HCT116 (cell line): Measurements from ENCODE around the gene TMEM117.

ENCODE experiments used
- CEBPB ChIP-seq: IDR thresholded peaks from 2 replicates; pipeline ENCODE4 v1.6.1; 2012; ENCODE audit warnings: low read depth
- ELF1 ChIP-seq: IDR thresholded peaks from 2 replicates; pipeline ENCODE4 v1.6.1; 2012; ENCODE audit warnings: low read depth, borderline replicate concordance
- EZH2 ChIP-seq: fragments of 200-600 bp; sonication (generic); IDR thresholded peaks from 2 replicates; pipeline ENCODE4 v1.6.1; 2017; ENCODE audit warnings: antibody characterized with exemption, mixed run types
- EZH2phosphoT487 ChIP-seq: fragments of 200-600 bp; IDR thresholded peaks from 2 replicates; pipeline ENCODE4 v1.6.1; 2018; ENCODE audit warnings: antibody characterized with exemption, borderline replicate concordance
- FOSL1 ChIP-seq: IDR thresholded peaks from 2 replicates; pipeline ENCODE4 v1.6.1; 2012; ENCODE audit warnings: low read depth
- POLR2A ChIP-seq: IDR thresholded peaks from 2 replicates; pipeline ENCODE4 v1.7.0; 2011; ENCODE audit warnings: borderline replicate concordance; ENCODE audit not compliant: insufficient read depth, insufficient read length; ENCODE audit errors: extremely low read depth
- RAD21 ChIP-seq: IDR thresholded peaks from 2 replicates; pipeline ENCODE4 v1.6.1; 2012; ENCODE audit warnings: low read depth, mild to moderate bottlenecking
- YY1 ChIP-seq: IDR thresholded peaks from 2 replicates; pipeline ENCODE4 v1.6.1; 2011; ENCODE audit warnings: low read length, low read depth, moderate library complexity, mild to moderate bottlenecking; ENCODE audit not compliant: insufficient replicate concordance; ENCODE audit errors: extremely low read depth
- ZNF274 ChIP-seq: fragments of 200-500 bp; sonication (Bioruptor generic); IDR thresholded peaks from 2 replicates; pipeline ENCODE4 v1.6.1; 2014; ENCODE audit warnings: mild to moderate bottlenecking, low read depth, low read length, inconsistent platforms
- TF ChIP-seq, protein P1 (sequence below), 3 experiments: fragments of 200-600 bp in 1 of 3; sonication (generic) in 1 of 3; IDR thresholded peaks in 2 of 3; conservative IDR thresholded peaks in 1 of 3; 2 replicates each; pipeline ENCODE4 v1.5.1; 2012 to 2017; ENCODE audit warnings: low read depth in 2 of 3, low read length in 2 of 3, antibody characterized with exemption in 1 of 3, borderline replicate concordance in 1 of 3, control low read depth in 1 of 3, mild to moderate bottlenecking in 1 of 3, mixed read lengths in 1 of 3, mixed run types in 1 of 3, moderate library complexity in 1 of 3; ENCODE audit not compliant: insufficient read depth in 1 of 3
- TF ChIP-seq, protein P2 (sequence below): IDR thresholded peaks from 2 replicates; pipeline ENCODE4 v1.6.1; 2012; ENCODE audit warnings: low read depth
- TF ChIP-seq, protein P3 (sequence below): IDR thresholded peaks from 2 replicates; pipeline ENCODE4 v1.6.1; 2012

DNA sequence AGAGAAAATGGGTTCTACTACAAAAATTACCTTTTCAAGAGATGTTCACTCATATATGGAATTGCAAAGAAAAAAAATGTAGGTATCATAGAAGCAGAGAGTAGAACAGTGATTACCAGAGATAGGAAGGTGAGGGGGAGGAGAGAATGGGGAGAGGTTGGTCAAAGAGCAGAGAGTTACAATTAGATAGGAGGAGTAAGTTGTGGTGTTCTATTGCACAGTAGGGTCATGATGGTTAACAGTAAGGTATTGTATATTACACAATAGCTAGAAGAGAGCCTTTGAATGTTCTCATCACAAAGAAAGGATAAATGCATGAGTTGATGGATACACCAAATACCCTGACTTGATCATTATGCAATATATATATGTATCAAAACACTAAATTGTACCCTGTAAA lies 145.8 kb downstream of the TMEM117 start:
- TF ChIP-seq FOSL1, result no peak
- TF ChIP-seq, protein P1, sequence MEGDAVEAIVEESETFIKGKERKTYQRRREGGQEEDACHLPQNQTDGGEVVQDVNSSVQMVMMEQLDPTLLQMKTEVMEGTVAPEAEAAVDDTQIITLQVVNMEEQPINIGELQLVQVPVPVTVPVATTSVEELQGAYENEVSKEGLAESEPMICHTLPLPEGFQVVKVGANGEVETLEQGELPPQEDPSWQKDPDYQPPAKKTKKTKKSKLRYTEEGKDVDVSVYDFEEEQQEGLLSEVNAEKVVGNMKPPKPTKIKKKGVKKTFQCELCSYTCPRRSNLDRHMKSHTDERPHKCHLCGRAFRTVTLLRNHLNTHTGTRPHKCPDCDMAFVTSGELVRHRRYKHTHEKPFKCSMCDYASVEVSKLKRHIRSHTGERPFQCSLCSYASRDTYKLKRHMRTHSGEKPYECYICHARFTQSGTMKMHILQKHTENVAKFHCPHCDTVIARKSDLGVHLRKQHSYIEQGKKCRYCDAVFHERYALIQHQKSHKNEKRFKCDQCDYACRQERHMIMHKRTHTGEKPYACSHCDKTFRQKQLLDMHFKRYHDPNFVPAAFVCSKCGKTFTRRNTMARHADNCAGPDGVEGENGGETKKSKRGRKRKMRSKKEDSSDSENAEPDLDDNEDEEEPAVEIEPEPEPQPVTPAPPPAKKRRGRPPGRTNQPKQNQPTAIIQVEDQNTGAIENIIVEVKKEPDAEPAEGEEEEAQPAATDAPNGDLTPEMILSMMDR (IDR thresholded peaks at IDR 0.05 in 2 of 3, conservative IDR thresholded peaks at IDR 0.05 in 1 of 3; ENCODE audit: borderline replicate concordance in 1 of 3, insufficient read depth in 1 of 3, low read depth in 2 of 3, low read length in 2 of 3), result no peak
- TF ChIP-seq CEBPB, result no peak
- TF ChIP-seq EZH2, result no peak
- TF ChIP-seq POLR2A, result no peak
- no peak for TF ChIP-seq ZNF274
- no peak for TF ChIP-seq YY1
- TF ChIP-seq EZH2phosphoT487, result no peak
- TF ChIP-seq, protein P2, sequence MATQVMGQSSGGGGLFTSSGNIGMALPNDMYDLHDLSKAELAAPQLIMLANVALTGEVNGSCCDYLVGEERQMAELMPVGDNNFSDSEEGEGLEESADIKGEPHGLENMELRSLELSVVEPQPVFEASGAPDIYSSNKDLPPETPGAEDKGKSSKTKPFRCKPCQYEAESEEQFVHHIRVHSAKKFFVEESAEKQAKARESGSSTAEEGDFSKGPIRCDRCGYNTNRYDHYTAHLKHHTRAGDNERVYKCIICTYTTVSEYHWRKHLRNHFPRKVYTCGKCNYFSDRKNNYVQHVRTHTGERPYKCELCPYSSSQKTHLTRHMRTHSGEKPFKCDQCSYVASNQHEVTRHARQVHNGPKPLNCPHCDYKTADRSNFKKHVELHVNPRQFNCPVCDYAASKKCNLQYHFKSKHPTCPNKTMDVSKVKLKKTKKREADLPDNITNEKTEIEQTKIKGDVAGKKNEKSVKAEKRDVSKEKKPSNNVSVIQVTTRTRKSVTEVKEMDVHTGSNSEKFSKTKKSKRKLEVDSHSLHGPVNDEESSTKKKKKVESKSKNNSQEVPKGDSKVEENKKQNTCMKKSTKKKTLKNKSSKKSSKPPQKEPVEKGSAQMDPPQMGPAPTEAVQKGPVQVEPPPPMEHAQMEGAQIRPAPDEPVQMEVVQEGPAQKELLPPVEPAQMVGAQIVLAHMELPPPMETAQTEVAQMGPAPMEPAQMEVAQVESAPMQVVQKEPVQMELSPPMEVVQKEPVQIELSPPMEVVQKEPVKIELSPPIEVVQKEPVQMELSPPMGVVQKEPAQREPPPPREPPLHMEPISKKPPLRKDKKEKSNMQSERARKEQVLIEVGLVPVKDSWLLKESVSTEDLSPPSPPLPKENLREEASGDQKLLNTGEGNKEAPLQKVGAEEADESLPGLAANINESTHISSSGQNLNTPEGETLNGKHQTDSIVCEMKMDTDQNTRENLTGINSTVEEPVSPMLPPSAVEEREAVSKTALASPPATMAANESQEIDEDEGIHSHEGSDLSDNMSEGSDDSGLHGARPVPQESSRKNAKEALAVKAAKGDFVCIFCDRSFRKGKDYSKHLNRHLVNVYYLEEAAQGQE, result no peak
- TF ChIP-seq RAD21, result no peak
- TF ChIP-seq, protein P3, sequence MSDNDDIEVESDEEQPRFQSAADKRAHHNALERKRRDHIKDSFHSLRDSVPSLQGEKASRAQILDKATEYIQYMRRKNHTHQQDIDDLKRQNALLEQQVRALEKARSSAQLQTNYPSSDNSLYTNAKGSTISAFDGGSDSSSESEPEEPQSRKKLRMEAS, result no peak
- no peak for TF ChIP-seq ELF1
